GM13977 (cell line): ENCODE data around the gene SAMHD1.
"Not testable (repeated sequence)": the region's sequence is repeated elsewhere in the genome, so short reads cannot be mapped to it uniquely, and the experiment has no call there.

Experiments
- DNase-seq: peaks from one replicate; pipeline ENCODE4 v3.0.0; 2012; ENCODE audit warnings: low spot score
- CTCF ChIP-seq: IDR thresholded peaks from 2 replicates; pipeline ENCODE4 v1.5.1; 2012; ENCODE audit warnings: mild to moderate bottlenecking, control low read depth; ENCODE audit not compliant: insufficient read depth; ENCODE audit errors: extremely low read depth, missing control alignments
- in situ Hi-C: fragments of 300-500 bp; cut with MboI; formaldehyde crosslinking; loops from one replicate; pipeline ENCODE4 v1.12.0; 2022; ENCODE audit warnings: low sequenced_read_pairs, low pct_unique_long_range_greater_than_20kb, mixed read lengths, inconsistent platforms; ENCODE audit not compliant: unreplicated experiment

SAMHD1 gene

GRCh38 chr20:36951198-36951978 is at the start of gene SAMHD1:
SAMHD1 (minus strand) TSS chr20:36951708; CDS start chr20:36951643, 65 bp downstream.
- DNase-seq = peak; percentile 99
- no peak for TF ChIP-seq CTCF
- in situ Hi-C loops = no loop called here

GRCh38 chr20:37000171-37000570 is 48.7 kb upstream of the SAMHD1 start:
- in situ Hi-C loops, DNase-seq: not testable (repeated sequence)

GRCh38 chr20:36998652-36999051 is 47.1 kb upstream of the SAMHD1 start:
- TF ChIP-seq CTCF = no peak
- no peak for DNase-seq
- in situ Hi-C loops = no loop called here

- DNase-seq = no peak
- TF ChIP-seq CTCF = no peak
- in situ Hi-C loops = no loop called here
These were observed 45.6 kb upstream of the SAMHD1 start for GRCh38 chr20:36997121-36997520.

- in situ Hi-C loops, DNase-seq: not testable (repeated sequence)
These were observed 42.7 kb upstream of the SAMHD1 start for GRCh38 chr20:36994221-36994620.

- in situ Hi-C loops = no loop called here
- no peak for DNase-seq
- no peak for TF ChIP-seq CTCF
These were observed 41.4 kb upstream of the SAMHD1 start for GRCh38 chr20:36992802-36993334.

- no peak for DNase-seq
- in situ Hi-C loops = no loop called here
- TF ChIP-seq CTCF = no peak
These were observed 40.2 kb upstream of the SAMHD1 start for GRCh38 chr20:36991703-36992102.

GRCh38 chr20:36989797-36990196 is 38.3 kb upstream of the SAMHD1 start:
- DNase-seq = no peak
- in situ Hi-C loops = no loop called here
- no peak for TF ChIP-seq CTCF
